Measurements from ENCODE around the gene HOXD9.

The HOXD9 gene

DNA sequence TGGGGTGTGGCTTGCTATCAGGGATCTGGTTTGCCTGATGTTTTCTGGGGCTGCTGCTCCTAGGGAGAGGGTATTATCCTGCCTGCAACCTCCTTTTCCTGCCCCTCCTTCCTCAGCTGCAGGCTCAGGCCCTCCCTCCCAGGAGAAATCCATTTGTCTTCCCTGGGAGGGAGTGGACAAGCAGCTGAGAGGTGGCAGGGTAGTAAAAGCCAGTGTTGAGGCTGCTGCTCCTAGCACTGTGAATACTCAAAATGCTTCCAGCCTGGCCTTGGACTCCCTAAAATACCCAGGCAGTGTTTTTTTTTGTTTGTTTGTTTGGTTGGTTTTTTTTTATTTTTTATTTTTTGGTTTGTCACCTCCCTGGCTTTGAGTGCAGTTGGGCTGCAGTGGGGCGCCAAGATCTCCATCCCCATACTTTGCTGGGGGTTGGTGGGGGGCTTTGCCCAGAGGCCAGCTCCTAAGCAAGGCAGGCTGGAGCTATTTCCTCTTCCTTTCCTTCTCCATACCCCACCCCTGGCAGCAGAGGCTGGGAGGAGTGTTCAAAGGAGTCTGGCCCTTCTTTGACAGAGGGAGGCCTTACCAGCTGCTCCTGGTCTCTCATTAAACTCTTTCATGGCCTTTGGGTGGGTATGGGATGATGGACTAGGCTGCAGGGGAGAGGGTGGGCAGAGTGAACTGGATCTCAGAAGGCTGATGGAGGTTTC lies 48.2 kb downstream of the HOXD9 start:
- Histone ChIP-seq H3K27me3 (ENCODE audit: insufficient read depth, low read length, poor library complexity, severe bottlenecking) (peaks cover 6% of the 10 kb centered on the region), H3K9ac (ENCODE audit: low read depth, low read length, poor library complexity, severe bottlenecking) (no peak overlapping the region), H3F3A (ENCODE audit: low read depth) (no peaks in the 10 kb centered on the region), H3K4me1 (ENCODE audit: insufficient read depth, low read length, poor library complexity, severe bottlenecking) (no peaks in the 10 kb centered on the region), H4K20me1 (ENCODE audit: insufficient read depth, low read length, poor library complexity, severe bottlenecking) (no peaks in the 10 kb centered on the region), H2AFZ (ENCODE audit: low read length) (no peak overlapping the region), H3K4me3 (ENCODE audit: low read length, poor library complexity, severe bottlenecking) (no peak overlapping the region), H3K79me2 (ENCODE audit: insufficient read depth, low read length) (no peaks in the 10 kb centered on the region), H3K4me2 (ENCODE audit: low read depth, low read length, poor library complexity, severe bottlenecking) (no peak overlapping the region), H3K36me3 (ENCODE audit: insufficient read depth, low read length) (no peaks in the 10 kb centered on the region), H3K9me3 (ENCODE audit: insufficient read depth, low read depth, low read length) (no peaks in the 10 kb centered on the region), H3K9me2 (replicated peaks; ENCODE audit: low read depth, low read length) (no peaks in the 10 kb centered on the region)
- TF ChIP-seq, protein P1, sequence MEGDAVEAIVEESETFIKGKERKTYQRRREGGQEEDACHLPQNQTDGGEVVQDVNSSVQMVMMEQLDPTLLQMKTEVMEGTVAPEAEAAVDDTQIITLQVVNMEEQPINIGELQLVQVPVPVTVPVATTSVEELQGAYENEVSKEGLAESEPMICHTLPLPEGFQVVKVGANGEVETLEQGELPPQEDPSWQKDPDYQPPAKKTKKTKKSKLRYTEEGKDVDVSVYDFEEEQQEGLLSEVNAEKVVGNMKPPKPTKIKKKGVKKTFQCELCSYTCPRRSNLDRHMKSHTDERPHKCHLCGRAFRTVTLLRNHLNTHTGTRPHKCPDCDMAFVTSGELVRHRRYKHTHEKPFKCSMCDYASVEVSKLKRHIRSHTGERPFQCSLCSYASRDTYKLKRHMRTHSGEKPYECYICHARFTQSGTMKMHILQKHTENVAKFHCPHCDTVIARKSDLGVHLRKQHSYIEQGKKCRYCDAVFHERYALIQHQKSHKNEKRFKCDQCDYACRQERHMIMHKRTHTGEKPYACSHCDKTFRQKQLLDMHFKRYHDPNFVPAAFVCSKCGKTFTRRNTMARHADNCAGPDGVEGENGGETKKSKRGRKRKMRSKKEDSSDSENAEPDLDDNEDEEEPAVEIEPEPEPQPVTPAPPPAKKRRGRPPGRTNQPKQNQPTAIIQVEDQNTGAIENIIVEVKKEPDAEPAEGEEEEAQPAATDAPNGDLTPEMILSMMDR (conservative IDR thresholded peaks at IDR 0.05; ENCODE audit: low read length), result no peak
- TF ChIP-seq EZH2phosphoT487 (IDR thresholded peaks at IDR 0.05; ENCODE audit: borderline replicate concordance), result no peak

DNA sequence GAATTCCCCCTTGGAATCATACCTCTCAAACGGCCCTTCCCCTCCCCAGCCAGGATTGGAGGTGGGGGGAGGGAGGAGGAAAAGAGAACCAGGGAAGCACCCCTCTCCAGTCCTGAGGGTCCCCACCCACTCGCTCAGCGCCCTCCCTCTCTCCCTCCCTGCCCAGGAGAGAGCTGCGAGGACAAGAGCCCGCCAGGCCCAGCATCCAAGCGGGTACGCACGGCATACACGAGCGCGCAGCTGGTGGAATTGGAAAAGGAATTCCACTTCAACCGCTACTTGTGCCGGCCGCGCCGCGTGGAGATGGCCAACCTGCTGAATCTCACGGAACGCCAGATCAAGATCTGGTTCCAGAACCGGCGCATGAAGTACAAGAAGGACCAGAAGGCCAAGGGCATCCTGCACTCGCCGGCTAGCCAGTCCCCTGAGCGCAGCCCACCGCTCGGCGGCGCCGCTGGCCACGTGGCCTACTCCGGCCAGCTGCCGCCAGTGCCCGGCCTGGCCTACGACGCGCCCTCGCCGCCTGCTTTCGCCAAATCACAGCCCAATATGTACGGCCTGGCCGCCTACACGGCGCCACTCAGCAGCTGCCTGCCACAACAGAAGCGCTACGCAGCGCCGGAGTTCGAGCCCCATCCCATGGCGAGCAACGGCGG lies 49.0 kb downstream of the HOXD9 start:
- Histone ChIP-seq H3K27me3 (ENCODE audit: insufficient read depth, low read length, poor library complexity, severe bottlenecking) (peaks cover 6% of the 10 kb centered on the region), H3K36me3 (ENCODE audit: insufficient read depth, low read length) (no peaks in the 10 kb centered on the region), H3F3A (ENCODE audit: low read depth) (no peaks in the 10 kb centered on the region), H3K4me2 (ENCODE audit: low read depth, low read length, poor library complexity, severe bottlenecking) (no peak overlapping the region), H3K9ac (ENCODE audit: low read depth, low read length, poor library complexity, severe bottlenecking) (no peak overlapping the region), H3K4me1 (ENCODE audit: insufficient read depth, low read length, poor library complexity, severe bottlenecking) (no peaks in the 10 kb centered on the region), H2AFZ (ENCODE audit: low read length) (no peak overlapping the region), H3K9me2 (replicated peaks; ENCODE audit: low read depth, low read length) (no peaks in the 10 kb centered on the region), H3K79me2 (ENCODE audit: insufficient read depth, low read length) (no peaks in the 10 kb centered on the region), H4K20me1 (ENCODE audit: insufficient read depth, low read length, poor library complexity, severe bottlenecking) (no peaks in the 10 kb centered on the region), H3K4me3 (ENCODE audit: low read length, poor library complexity, severe bottlenecking) (no peak overlapping the region), H3K9me3 (ENCODE audit: insufficient read depth, low read depth, low read length) (no peaks in the 10 kb centered on the region)
- TF ChIP-seq, protein P1 (conservative IDR thresholded peaks at IDR 0.05; ENCODE audit: low read length), result no peak
- TF ChIP-seq EZH2phosphoT487 (IDR thresholded peaks at IDR 0.05; ENCODE audit: borderline replicate concordance), result no peak

DNA sequence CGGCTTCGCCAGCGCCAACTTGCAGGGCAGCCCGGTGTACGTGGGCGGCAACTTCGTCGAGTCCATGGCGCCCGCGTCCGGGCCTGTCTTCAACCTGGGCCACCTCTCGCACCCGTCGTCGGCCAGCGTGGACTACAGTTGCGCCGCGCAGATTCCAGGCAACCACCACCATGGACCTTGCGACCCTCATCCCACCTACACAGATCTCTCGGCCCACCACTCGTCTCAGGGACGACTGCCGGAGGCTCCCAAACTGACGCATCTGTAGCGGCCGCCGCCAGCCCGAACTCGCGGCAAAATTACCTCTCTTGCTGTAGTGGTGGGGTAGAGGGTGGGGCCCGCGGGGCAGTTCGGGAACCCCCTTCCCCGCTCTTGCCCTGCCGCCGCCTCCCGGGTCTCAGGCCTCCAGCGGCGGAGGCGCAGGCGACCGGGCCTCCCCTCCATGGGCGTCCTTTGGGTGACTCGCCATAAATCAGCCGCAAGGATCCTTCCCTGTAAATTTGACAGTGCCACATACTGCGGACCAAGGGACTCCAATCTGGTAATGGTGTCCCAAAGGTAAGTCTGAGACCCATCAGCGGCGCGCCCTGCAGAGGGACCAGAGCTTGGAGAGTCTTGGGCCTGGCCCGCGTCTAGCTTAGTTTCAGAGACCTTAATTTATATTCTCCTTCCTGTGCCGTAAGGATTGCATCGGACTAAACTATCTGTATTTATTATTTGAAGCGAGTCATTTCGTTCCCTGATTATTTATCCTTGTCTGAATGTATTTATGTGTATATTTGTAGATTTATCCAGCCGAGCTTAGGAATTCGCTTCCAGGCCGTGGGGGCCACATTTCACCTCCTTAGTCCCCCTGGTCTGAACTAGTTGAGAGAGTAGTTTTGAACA lies 49.7 kb downstream of the HOXD9 start:
- Histone ChIP-seq H3K27me3 (ENCODE audit: insufficient read depth, low read length, poor library complexity, severe bottlenecking) (peaks cover 6% of the 10 kb centered on the region), H3K9me3 (ENCODE audit: insufficient read depth, low read depth, low read length) (no peaks in the 10 kb centered on the region), H4K20me1 (ENCODE audit: insufficient read depth, low read length, poor library complexity, severe bottlenecking) (no peaks in the 10 kb centered on the region), H3K9ac (ENCODE audit: low read depth, low read length, poor library complexity, severe bottlenecking) (no peak overlapping the region), H3K4me1 (ENCODE audit: insufficient read depth, low read length, poor library complexity, severe bottlenecking) (no peaks in the 10 kb centered on the region), H3K4me2 (ENCODE audit: low read depth, low read length, poor library complexity, severe bottlenecking) (no peak overlapping the region), H3K4me3 (ENCODE audit: low read length, poor library complexity, severe bottlenecking) (no peak overlapping the region), H3F3A (ENCODE audit: low read depth) (no peaks in the 10 kb centered on the region), H3K9me2 (replicated peaks; ENCODE audit: low read depth, low read length) (no peaks in the 10 kb centered on the region), H2AFZ (ENCODE audit: low read length) (no peak overlapping the region), H3K36me3 (ENCODE audit: insufficient read depth, low read length) (no peaks in the 10 kb centered on the region), H3K79me2 (ENCODE audit: insufficient read depth, low read length) (no peaks in the 10 kb centered on the region)
- TF ChIP-seq, protein P1 (conservative IDR thresholded peaks at IDR 0.05; ENCODE audit: low read length), result no peak
- no peak for TF ChIP-seq EZH2phosphoT487 (IDR thresholded peaks at IDR 0.05; ENCODE audit: borderline replicate concordance)

Data from Loucy (cell line).